ENCODE measurements around the gene MYMX. TPM values are rescaled to one million over a fixed set of nuclear protein-coding genes. Genes with fewer than 3 reads are reported as not detected.
"Not testable (repeated sequence)": the region's sequence is repeated elsewhere in the genome, so short reads cannot be mapped to it uniquely, and the experiment has no call there.

The MYMX gene
- total RNA-seq, 1 donor from 2014 or later = not detected

- no peak for DNase-seq (ENCODE audit: low spot score)
Observed at GRCh38 chr6:44219815-44220784, 3.4 kb downstream of the MYMX start.

GRCh38 chr6:44220913-44221290, 4.2 kb downstream of the MYMX start:
- no peak for DNase-seq (ENCODE audit: low spot score)

GRCh38 chr6:44221291-44221960, 4.7 kb downstream of the MYMX start:
- peak; percentile 94 for DNase-seq (ENCODE audit: low spot score)

GRCh38 chr6:44221961-44222335, 5.2 kb downstream of the MYMX start:
- no peak for DNase-seq (ENCODE audit: low spot score)

- no peak for DNase-seq (ENCODE audit: low spot score)
Observed at GRCh38 chr6:44222486-44223318, 6.0 kb downstream of the MYMX start.

GRCh38 chr6:44223319-44224028, 6.7 kb downstream of the MYMX start, which contains the start of gene SLC29A1:
TSS of gene SLC29A1 (plus strand) at chr6:44223595. CDS start at chr6:44227314, 3,719 bp downstream.
- peak; percentile 83 for DNase-seq (ENCODE audit: low spot score)

GRCh38 chr6:44224029-44224964, 7.6 kb downstream of the MYMX start:
- no peak for DNase-seq (ENCODE audit: low spot score)

GRCh38 chr6:44224965-44225305, 8.2 kb downstream of the MYMX start:
- DNase-seq (ENCODE audit: low spot score) = no peak

GRCh38 chr6:44225579-44226325, 9.0 kb downstream of the MYMX start:
- no peak for DNase-seq (ENCODE audit: low spot score)

- no peak for DNase-seq (ENCODE audit: low spot score)
Observed at GRCh38 chr6:44226368-44227147, 9.8 kb downstream of the MYMX start.

GRCh38 chr6:44227148-44227793, 10.5 kb downstream of the MYMX start:
- no peak for DNase-seq (ENCODE audit: low spot score)

GRCh38 chr6:44228031-44228430, 11.3 kb downstream of the MYMX start:
- DNase-seq (ENCODE audit: low spot score) = no peak

GRCh38 chr6:44228433-44228832, 11.7 kb downstream of the MYMX start:
- DNase-seq (ENCODE audit: low spot score) = no peak

- no peak for DNase-seq (ENCODE audit: low spot score)
Observed at GRCh38 chr6:44228836-44229235, 12.1 kb downstream of the MYMX start.

GRCh38 chr6:44229376-44230033, 12.8 kb downstream of the MYMX start:
- DNase-seq (ENCODE audit: low spot score) = no peak

- DNase-seq (ENCODE audit: low spot score) = no peak
Observed at GRCh38 chr6:44230034-44230675, 13.4 kb downstream of the MYMX start.

GRCh38 chr6:44231426-44231825, 14.7 kb downstream of the MYMX start:
- DNase-seq (ENCODE audit: low spot score) = not testable (repeated sequence)
